Right lobe of liver (tissue), 4 donors: Measurements from ENCODE around the gene LST1.

ENCODE experiments used
- CTCF ChIP-seq, 4 donors: fragments of 200-600 bp in 3 of 4; fragments of 450-650 bp in 1 of 4; IDR thresholded peaks; one replicate each; pipeline versions ENCODE4 v1.5.1 to v1.8.0; 2016 to 2022; ENCODE audit warnings: antibody characterized with exemption in 4 of 4, mild to moderate bottlenecking in 2 of 4
- POLR2A ChIP-seq: fragments of 450-650 bp; IDR thresholded peaks from one replicate; pipeline ENCODE4 v1.6.1; 2017; ENCODE audit warnings: antibody characterized with exemption, mild to moderate bottlenecking
- donor health status: DM: no; HTN: no; CAD: no.
- donor health status: DM: no; HTN: no; CAD: no.
- donor health status: DM: no; HTN: yes; CAD: no.

GRCh38 chr6:31559606-31559957, 26.5 kb upstream of the LST1 start:
- no peak for TF ChIP-seq POLR2A
- TF ChIP-seq CTCF (IDR thresholded peaks at IDR 0.05) = no peak
